Neural cell (in vitro differentiated cells): ENCODE data around the gene COL23A1. TPM values are rescaled to one million over a fixed set of nuclear protein-coding genes. Genes with fewer than 3 reads are reported as not detected.

Experiments used
- H2AFZ ChIP-seq: fragments of 200-600, 300-800 bp; sonication (generic), shearing (Covaris generic); 2 replicates; pipeline ENCODE4 v1.6.0; 2014; ENCODE audit warnings: low read depth, mild to moderate bottlenecking, antibody characterized with exemption, low read length, moderate library complexity
- H3F3A ChIP-seq: fragments of 200-600 bp; shearing (Covaris generic); 2 replicates; pipeline ENCODE4 v1.6.1; 2016; ENCODE audit warnings: mild to moderate bottlenecking, moderate library complexity, mixed read lengths, antibody characterized with exemption, low read length; ENCODE audit not compliant: insufficient read depth, poor library complexity, severe bottlenecking
- H3K27ac ChIP-seq: fragments of 200-600, 300-800 bp; sonication (generic), shearing (Covaris generic); 2 replicates; pipeline ENCODE4 v1.5.1; 2014; ENCODE audit warnings: mild to moderate bottlenecking, low read length, moderate library complexity
- H3K27me3 ChIP-seq: fragments of 300-800, 200-600 bp; sonication (generic), shearing (Covaris generic); 2 replicates; pipeline ENCODE4 v1.6.0; 2014; ENCODE audit warnings: mild to moderate bottlenecking, low read depth, low read length, moderate library complexity; ENCODE audit not compliant: insufficient read depth
- H3K36me3 ChIP-seq: fragments of 300-800, 200-600 bp; sonication (generic), shearing (Covaris generic); 2 replicates; pipeline ENCODE4 v1.5.1; 2014; ENCODE audit warnings: mild to moderate bottlenecking, antibody characterized with exemption, low read length, moderate library complexity; ENCODE audit not compliant: insufficient read depth
- H3K4me2 ChIP-seq: fragments of 300-800, 200-600 bp; sonication (generic), shearing (Covaris generic); 2 replicates; pipeline ENCODE4 v1.6.0; 2014; ENCODE audit warnings: mild to moderate bottlenecking, low read length
- H3K4me3 ChIP-seq: fragments of 300-800, 200-600 bp; sonication (generic), shearing (Covaris generic); 2 replicates; pipeline ENCODE4 v1.5.1; 2014; ENCODE audit warnings: mild to moderate bottlenecking, low read length, moderate library complexity
- H3K79me2 ChIP-seq: fragments of 200-600 bp; shearing (Covaris generic); replicated peaks from 2 replicates; pipeline ENCODE4 v1.6.0; 2014; ENCODE audit warnings: mild to moderate bottlenecking, low read length, moderate library complexity; ENCODE audit not compliant: insufficient read depth
- H3K9ac ChIP-seq: fragments of 300-800, 200-600 bp; sonication (generic), shearing (Covaris generic); 2 replicates; pipeline ENCODE4 v1.6.1; 2016; ENCODE audit warnings: mild to moderate bottlenecking, low read length, mixed read lengths
- H3K9me2 ChIP-seq: fragments of 200-600 bp; shearing (Covaris generic); 2 replicates; pipeline ENCODE4 v1.6.1; 2016; ENCODE audit warnings: mild to moderate bottlenecking, low read length, mixed read lengths; ENCODE audit not compliant: insufficient read depth
- H3K9me3 ChIP-seq: fragments of 200-600, 300-800 bp; sonication (generic), shearing (Covaris generic); 2 replicates; pipeline ENCODE4 v1.6.1; 2016; ENCODE audit warnings: mild to moderate bottlenecking, mixed run types, low read length, moderate library complexity, mixed read lengths
- H4K20me1 ChIP-seq: fragments of 200-600 bp; shearing (Covaris generic); 2 replicates; pipeline ENCODE4 v1.6.1; 2016; ENCODE audit warnings: mild to moderate bottlenecking, mixed run types; ENCODE audit not compliant: insufficient read depth
- CTCF ChIP-seq: fragments of 450-650 bp; IDR thresholded peaks from 2 replicates; pipeline ENCODE4 v1.5.1; 2014; ENCODE audit warnings: antibody characterized with exemption, mild to moderate bottlenecking, moderate library complexity; ENCODE audit not compliant: poor library complexity, severe bottlenecking
- EP300 ChIP-seq: fragments of 450-650 bp; conservative IDR thresholded peaks from 2 replicates; pipeline ENCODE4 v1.6.1; 2014; ENCODE audit warnings: antibody characterized with exemption, mild to moderate bottlenecking, moderate library complexity; ENCODE audit not compliant: poor library complexity, severe bottlenecking
- EZH2 ChIP-seq: fragments of 200-600, 300-800 bp; shearing (Covaris generic), sonication (generic); IDR thresholded peaks from 2 replicates; pipeline ENCODE4 v1.6.1; 2014; ENCODE audit warnings: antibody characterized with exemption, low read length, borderline replicate concordance, mild to moderate bottlenecking; ENCODE audit not compliant: insufficient read depth, poor library complexity, severe bottlenecking
- MXI1 ChIP-seq: fragments of 450-650 bp; conservative IDR thresholded peaks from 2 replicates; pipeline ENCODE4 v1.6.1; 2014; ENCODE audit warnings: antibody characterized with exemption, mild to moderate bottlenecking; ENCODE audit not compliant: poor library complexity, severe bottlenecking
- POLR2AphosphoS5 ChIP-seq: IDR thresholded peaks from 2 replicates; pipeline ENCODE4 v1.6.1; 2012
- RAD21 ChIP-seq: fragments of 450-650 bp; conservative IDR thresholded peaks from 2 replicates; pipeline ENCODE4 v1.6.1; 2014; ENCODE audit warnings: antibody characterized with exemption, mild to moderate bottlenecking, moderate library complexity
- REST ChIP-seq: IDR thresholded peaks from 2 replicates; pipeline ENCODE4 v1.6.1; 2012; ENCODE audit warnings: borderline replicate concordance
- SMC3 ChIP-seq: fragments of 450-650 bp; conservative IDR thresholded peaks from 2 replicates; pipeline ENCODE4 v1.6.1; 2014; ENCODE audit warnings: antibody characterized with exemption, mild to moderate bottlenecking, moderate library complexity; ENCODE audit not compliant: poor library complexity
- TAF1 ChIP-seq: IDR thresholded peaks from 2 replicates; pipeline ENCODE4 v1.6.1; 2012; ENCODE audit warnings: low read depth
- polyA plus RNA-seq: library from polyadenylated mRNA; depleted of rRNA; stranded (reverse); fragments of >200 nt; gene quantifications from 2 replicates; pipeline ENCODE4 v1.2.3, GENCODE V29; 2014

Gene COL23A1
- polyA plus RNA-seq, 1 donor from 2014 or later: not detected

- no peaks in the 10 kb centered on the region for H3F3A ChIP-seq
- no peaks in the 10 kb centered on the region for H3K79me2 ChIP-seq
- H3K9me3 ChIP-seq: no peaks in the 10 kb centered on the region
- no peaks in the 10 kb centered on the region for H3K36me3 ChIP-seq
- H3K4me2 ChIP-seq: no peak overlapping the region
- TF ChIP-seq REST (no peak), TAF1 (no peak), MXI1 (no peak), RAD21 (no peak), CTCF (no peak), SMC3 (no peak), EZH2 (no peak), EP300 (no peak), POLR2AphosphoS5 (no peak)
- no peak overlapping the region for H3K27ac ChIP-seq
- H3K9me2 ChIP-seq: no peaks in the 10 kb centered on the region
- no peak overlapping the region for H2AFZ ChIP-seq
- H3K9ac ChIP-seq: no peak overlapping the region
- no peaks in the 10 kb centered on the region for H3K27me3 ChIP-seq
- H3K4me3 ChIP-seq: no peak overlapping the region
- H4K20me1 ChIP-seq: no peaks in the 10 kb centered on the region
Measured at GRCh38 chr5:178467205-178467567, 123.0 kb downstream of the COL23A1 start.

GRCh38 chr5:178466342-178466741 lies 123.9 kb downstream of the COL23A1 start:
- Histone ChIP-seq H3K36me3 (no peaks in the 10 kb centered on the region), H2AFZ (no peak overlapping the region), H3K4me2 (no peak overlapping the region), H3F3A (no peaks in the 10 kb centered on the region), H4K20me1 (no peaks in the 10 kb centered on the region), H3K9me3 (no peaks in the 10 kb centered on the region), H3K27me3 (no peaks in the 10 kb centered on the region), H3K4me3 (no peak overlapping the region), H3K79me2 (no peaks in the 10 kb centered on the region), H3K27ac (no peak overlapping the region), H3K9me2 (no peaks in the 10 kb centered on the region), H3K9ac (no peak overlapping the region)
- TF ChIP-seq POLR2AphosphoS5 (no peak), TAF1 (no peak)

- no peaks in the 10 kb centered on the region for H3K36me3 ChIP-seq
- no peaks in the 10 kb centered on the region for H3F3A ChIP-seq
- no peaks in the 10 kb centered on the region for H3K9me2 ChIP-seq
- H3K27me3 ChIP-seq: no peaks in the 10 kb centered on the region
- H3K9me3 ChIP-seq: no peaks in the 10 kb centered on the region
- H3K27ac ChIP-seq: no peak overlapping the region
- H4K20me1 ChIP-seq: no peaks in the 10 kb centered on the region
- no peaks in the 10 kb centered on the region for H3K79me2 ChIP-seq
- no peak overlapping the region for H2AFZ ChIP-seq
- H3K9ac ChIP-seq: no peak overlapping the region
- H3K4me2 ChIP-seq: no peak overlapping the region
- no peak overlapping the region for H3K4me3 ChIP-seq
- TF ChIP-seq EZH2 (no peak), REST (no peak), SMC3 (no peak), EP300 (no peak), CTCF (no peak), TAF1 (no peak), MXI1 (no peak), RAD21 (no peak)
Measured at GRCh38 chr5:178465861-178466288, 124.3 kb downstream of the COL23A1 start.
